Measurements from ENCODE around the gene REM2.

GRCh38 chr14:22865424-22866405 lies 17.3 kb upstream of the REM2 start:
- TF ChIP-seq MAX (IDR thresholded peaks at IDR 0.05) = no peak
- no peak for TF ChIP-seq POLR2A (IDR thresholded peaks at IDR 0.05; ENCODE audit: borderline replicate concordance, extremely low read depth, insufficient read depth, insufficient read length)
- no peak for TF ChIP-seq CEBPB (IDR thresholded peaks at IDR 0.05; ENCODE audit: low read depth)
- TF ChIP-seq CTCF (IDR thresholded peaks at IDR 0.05 in 2 of 3, conservative IDR thresholded peaks at IDR 0.05 in 1 of 3; ENCODE audit: borderline replicate concordance in 1 of 3, insufficient read depth in 1 of 3, low read depth in 2 of 3, low read length in 2 of 3) = peak in 2 of 3 experiments; percentile 31 to 47; a peak in 2 of 6 replicates
- TF ChIP-seq RAD21 (IDR thresholded peaks at IDR 0.05; ENCODE audit: low read depth) = no peak
- no peak for TF ChIP-seq ZNF274 (IDR thresholded peaks at IDR 0.05; ENCODE audit: low read depth, low read length)
- no peak for TF ChIP-seq EZH2 (IDR thresholded peaks at IDR 0.05)

All from HCT116 (cell line).